GM18498 (cell line): ENCODE data around the gene SH3PXD2A.

Experiments
- ATAC-seq: cut with Tn5 transposase; IDR thresholded peaks from one replicate; pipeline ENCODE4 v1.9.1; 2021; ENCODE audit warnings: mild to moderate bottlenecking, moderate library complexity; ENCODE audit not compliant: unreplicated experiment

The SH3PXD2A gene

GRCh38 chr10:103692436-103692951 is 162.9 kb downstream of the SH3PXD2A start:
- ATAC-seq, result peak; percentile 60

GRCh38 chr10:103691723-103692435 is 163.5 kb downstream of the SH3PXD2A start:
- ATAC-seq, result peak; percentile 33

GRCh38 chr10:103691267-103691666 is 164.1 kb downstream of the SH3PXD2A start:
- ATAC-seq, result no peak

GRCh38 chr10:103690281-103690680 is 165.1 kb downstream of the SH3PXD2A start:
- no peak for ATAC-seq

GRCh38 chr10:103688491-103688890 is 166.9 kb downstream of the SH3PXD2A start:
- ATAC-seq, result no peak

- no peak for ATAC-seq
These were observed 167.7 kb downstream of the SH3PXD2A start for GRCh38 chr10:103687718-103688117.

GRCh38 chr10:103687172-103687571 is 168.2 kb downstream of the SH3PXD2A start:
- ATAC-seq, result no peak

- peak; percentile 71 for ATAC-seq
These were observed 169.3 kb downstream of the SH3PXD2A start for GRCh38 chr10:103685880-103686669.

GRCh38 chr10:103683851-103684250 is 171.5 kb downstream of the SH3PXD2A start:
- no peak for ATAC-seq

GRCh38 chr10:103682631-103683030 is 172.7 kb downstream of the SH3PXD2A start:
- ATAC-seq, result no peak

- no peak for ATAC-seq
These were observed 173.6 kb downstream of the SH3PXD2A start for GRCh38 chr10:103681617-103682399.

- no peak for ATAC-seq
These were observed 174.5 kb downstream of the SH3PXD2A start for GRCh38 chr10:103680869-103681236.

- peak; percentile 82 for ATAC-seq
These were observed 176.1 kb downstream of the SH3PXD2A start for GRCh38 chr10:103679096-103679790.

GRCh38 chr10:103678178-103678526 is 177.2 kb downstream of the SH3PXD2A start:
- ATAC-seq, result peak; percentile 85

GRCh38 chr10:103677486-103678177 is 177.7 kb downstream of the SH3PXD2A start:
- ATAC-seq, result peak; percentile 7

- no peak for ATAC-seq
These were observed 178.4 kb downstream of the SH3PXD2A start for GRCh38 chr10:103676851-103677417.

- no peak for ATAC-seq
These were observed 179.2 kb downstream of the SH3PXD2A start for GRCh38 chr10:103676058-103676785.

- ATAC-seq, result no peak
These were observed 181.8 kb downstream of the SH3PXD2A start for GRCh38 chr10:103673606-103674005.

- no peak for ATAC-seq
These were observed 183.0 kb downstream of the SH3PXD2A start for GRCh38 chr10:103672345-103672744.
